DOHH2 (cell line): Measurements from ENCODE around the gene AP1M2.

Experiments used
- H3F3A ChIP-seq: fragments of 200-600 bp; sonication (generic), shearing (Covaris generic); 2 replicates; pipeline ENCODE4 v1.6.0; 2016; ENCODE audit warnings: antibody characterized with exemption, mild to moderate bottlenecking; ENCODE audit not compliant: control insufficient read depth, insufficient read depth
- H3K27ac ChIP-seq: fragments of 200-600 bp; sonication (generic); 2 replicates; pipeline ENCODE4 v1.5.1; 2014; ENCODE audit warnings: low read depth, mild to moderate bottlenecking, low read length, moderate library complexity
- H3K27me3 ChIP-seq: fragments of 200-600 bp; sonication (generic); 2 replicates; pipeline ENCODE4 v1.6.1; 2014; ENCODE audit warnings: mild to moderate bottlenecking, low read length, mixed read lengths; ENCODE audit not compliant: control insufficient read depth
- H3K36me3 ChIP-seq: fragments of 200-600 bp; sonication (generic); 2 replicates; pipeline ENCODE4 v1.6.1; 2014; ENCODE audit warnings: mild to moderate bottlenecking, low read length, moderate library complexity, mixed read lengths; ENCODE audit not compliant: control insufficient read depth
- H3K4me1 ChIP-seq: fragments of 200-600 bp; sonication (generic); 2 replicates; pipeline ENCODE4 v1.6.1; 2014; ENCODE audit warnings: mild to moderate bottlenecking, low read length, mixed read lengths; ENCODE audit not compliant: control insufficient read depth
- H3K4me2 ChIP-seq: fragments of 200-600 bp; sonication (generic); 2 replicates; pipeline ENCODE4 v1.6.0; 2014; ENCODE audit warnings: mild to moderate bottlenecking, low read length, moderate library complexity
- H3K4me3 ChIP-seq: fragments of 200-600 bp; sonication (generic); 2 replicates; pipeline ENCODE4 v1.5.1; 2014; ENCODE audit warnings: mild to moderate bottlenecking, low read length, mixed read lengths
- H3K79me2 ChIP-seq: fragments of 200-600 bp; sonication (generic); 2 replicates; pipeline ENCODE4 v1.6.1; 2014; ENCODE audit warnings: mild to moderate bottlenecking, low read length, mixed read lengths; ENCODE audit not compliant: control insufficient read depth
- H3K9me2 ChIP-seq: fragments of 200-600 bp; sonication (generic); replicated peaks from 2 replicates; pipeline ENCODE4 v1.6.1; 2014; ENCODE audit warnings: mild to moderate bottlenecking, low read length, mixed read lengths; ENCODE audit not compliant: control insufficient read depth
- H3K9me3 ChIP-seq: fragments of 200-600 bp; sonication (generic); 2 replicates; pipeline ENCODE4 v1.6.1; 2014; ENCODE audit warnings: antibody characterized with exemption, low read length, mixed read lengths; ENCODE audit not compliant: control insufficient read depth, insufficient read depth
- H4K20me1 ChIP-seq: fragments of 200-600 bp; sonication (generic); 2 replicates; pipeline ENCODE4 v1.6.0; 2014; ENCODE audit warnings: low read depth, mild to moderate bottlenecking, antibody characterized with exemption, low read length, moderate library complexity; ENCODE audit not compliant: control insufficient read depth, insufficient read depth
- CTCF ChIP-seq: fragments of 200-600 bp; sonication (generic); IDR thresholded peaks from one replicate; pipeline ENCODE4 v1.5.1; 2014; ENCODE audit warnings: antibody characterized with exemption, mild to moderate bottlenecking, low read depth, low read length; ENCODE audit not compliant: poor library complexity, severe bottlenecking
- EZH2phosphoT487 ChIP-seq: fragments of 200-600 bp; sonication (generic); IDR thresholded peaks from 2 replicates; pipeline ENCODE4 v1.6.1; 2017; ENCODE audit warnings: borderline replicate concordance, mild to moderate bottlenecking, antibody characterized with exemption, low read length, moderate library complexity, mixed read lengths

The AP1M2 gene

GRCh38 chr19:10537668-10538067 lies 49.4 kb downstream of the AP1M2 start:
- Histone ChIP-seq H3K36me3 (no peaks in the 10 kb centered on the region), H3K9me2 (no peaks in the 10 kb centered on the region), H3K27ac (no peak overlapping the region), H3K4me3 (no peak overlapping the region), H3F3A (peaks cover 4% of the 10 kb centered on the region), H4K20me1 (no peaks in the 10 kb centered on the region), H3K27me3 (peaks cover 37% of the 10 kb centered on the region), H3K4me2 (no peak overlapping the region), H3K79me2 (no peaks in the 10 kb centered on the region), H3K4me1 (peaks cover under 1% of the 10 kb centered on the region; the same call in 1 of the 2 replicates), H3K9me3 (no peaks in the 10 kb centered on the region)
- no peak for TF ChIP-seq CTCF

- peaks cover 2% of the 10 kb centered on the region; the same call in 1 of the 2 replicates for H3K9me3 ChIP-seq
- no peak overlapping the region for H3K27ac ChIP-seq
These were observed 51.5 kb downstream of the AP1M2 start for GRCh38 chr19:10535613-10536012.

GRCh38 chr19:10533646-10534386 lies 53.3 kb downstream of the AP1M2 start:
- Histone ChIP-seq H3K36me3 (no peaks in the 10 kb centered on the region), H3K4me2 (no peak overlapping the region), H3K4me3 (no peak overlapping the region), H3K9me3 (peaks cover 2% of the 10 kb centered on the region; the same call in 1 of the 2 replicates), H4K20me1 (no peaks in the 10 kb centered on the region), H3K4me1 (no peaks in the 10 kb centered on the region), H3K9me2 (no peaks in the 10 kb centered on the region), H3F3A (no peaks in the 10 kb centered on the region), H3K27me3 (peaks cover 26% of the 10 kb centered on the region), H3K79me2 (no peaks in the 10 kb centered on the region), H3K27ac (no peak overlapping the region)
- TF ChIP-seq EZH2phosphoT487 (no peak), CTCF (no peak)

More at GRCh38 chr19:10535613-10536012, 51.5 kb downstream of the AP1M2 start:
- Histone ChIP-seq H3K4me2 (no peak overlapping the region), H3K36me3 (no peaks in the 10 kb centered on the region), H3K79me2 (no peaks in the 10 kb centered on the region), H4K20me1 (no peaks in the 10 kb centered on the region), H3K27me3 (peaks cover 37% of the 10 kb centered on the region), H3F3A (no peaks in the 10 kb centered on the region), H3K9me2 (no peaks in the 10 kb centered on the region), H3K4me3 (no peak overlapping the region), H3K4me1 (no peaks in the 10 kb centered on the region)
- TF ChIP-seq EZH2phosphoT487 = no peak
- no peak for TF ChIP-seq CTCF
